Osteocyte (in vitro differentiated cells): ENCODE measurements around the gene M1AP. TPM values are rescaled to one million over a fixed set of nuclear protein-coding genes. Genes with fewer than 3 reads are reported as not detected.

ENCODE experiments used
- DNase-seq: peaks from one replicate; pipeline ENCODE4 v3.0.0; 2021; ENCODE audit warnings: mixed read lengths; ENCODE audit not compliant: unreplicated experiment; ENCODE audit errors: extremely low spot score
- H3K27ac Mint-ChIP-seq: one replicate; pipeline ENCODE4 v1.8.0; 2021; ENCODE audit warnings: mild to moderate bottlenecking, mixed read lengths; ENCODE audit not compliant: unreplicated experiment
- H3K27me3 Mint-ChIP-seq: one replicate; pipeline ENCODE4 v1.8.0; 2021; ENCODE audit warnings: mixed read lengths; ENCODE audit not compliant: unreplicated experiment
- H3K36me3 Mint-ChIP-seq: one replicate; pipeline ENCODE4 v1.8.0; 2021; ENCODE audit warnings: mixed read lengths; ENCODE audit not compliant: unreplicated experiment
- H3K4me1 Mint-ChIP-seq: one replicate; pipeline ENCODE4 v1.8.0; 2021; ENCODE audit warnings: mixed read lengths; ENCODE audit not compliant: unreplicated experiment
- H3K4me3 Mint-ChIP-seq: one replicate; pipeline ENCODE4 v1.8.0; 2021; ENCODE audit warnings: mild to moderate bottlenecking, moderate library complexity, mixed read lengths; ENCODE audit not compliant: unreplicated experiment
- H3K9me3 Mint-ChIP-seq: one replicate; pipeline ENCODE4 v1.8.0; 2021; ENCODE audit warnings: mixed read lengths; ENCODE audit not compliant: unreplicated experiment
- total RNA-seq: library from RNA; stranded (reverse); gene quantifications from 2 replicates; pipeline ENCODE4 v1.2.1, GENCODE V29; 2021
- TF ChIP-seq, protein P1 (sequence below): fragments of 200-600 bp; sonication (generic); IDR thresholded peaks from 2 replicates; pipeline ENCODE4 v1.5.0; 2021; ENCODE audit warnings: antibody characterized with exemption, mild to moderate bottlenecking, moderate library complexity

Gene M1AP
- total RNA-seq, 1 donor from 2014 or later = not detected

DNA sequence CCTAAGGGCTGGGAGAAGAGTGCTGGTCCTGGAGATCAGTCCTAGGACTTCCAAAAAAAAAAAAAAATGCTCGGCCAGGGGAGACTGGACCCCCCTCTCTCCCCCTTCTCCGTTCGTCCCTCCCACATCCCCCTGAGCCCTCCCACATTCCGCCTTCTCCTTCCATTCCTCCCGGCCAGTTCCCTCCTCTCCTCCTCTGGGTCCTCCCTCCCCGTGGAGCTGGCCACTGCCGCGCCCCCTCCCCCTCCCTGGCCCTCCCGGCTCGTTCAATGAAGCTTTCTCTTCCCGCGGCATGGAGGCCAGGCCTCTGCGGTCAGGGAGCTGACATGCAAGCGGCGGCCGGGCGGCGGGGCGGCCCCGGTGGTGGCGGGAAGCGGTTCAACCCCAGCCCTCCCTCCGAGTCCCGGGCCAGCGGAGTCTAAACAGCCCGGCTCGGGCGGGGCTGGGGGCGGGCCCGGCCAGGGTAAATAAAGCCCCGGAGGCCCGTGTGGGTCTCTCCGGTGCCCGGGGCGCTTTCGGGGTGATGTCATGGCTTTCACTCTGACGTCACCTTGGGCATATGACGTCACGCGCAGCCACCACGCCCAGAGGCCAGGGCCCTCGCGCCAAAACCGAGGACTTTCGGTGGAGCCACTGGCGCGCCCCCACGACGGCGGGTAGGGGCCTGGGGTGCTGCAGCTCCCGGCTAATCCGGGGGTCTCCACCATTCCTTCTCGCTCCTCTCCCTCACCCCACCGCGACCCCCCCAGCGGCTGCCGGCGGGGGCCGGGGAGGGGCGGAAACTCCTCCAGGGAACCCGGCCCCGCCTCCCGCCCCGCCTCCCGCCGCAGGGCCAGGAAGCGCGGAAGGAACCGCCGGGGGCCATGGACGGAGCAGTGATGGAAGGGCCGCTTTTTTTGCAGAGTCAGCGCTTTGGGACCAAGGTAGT is 94.0 kb downstream of the M1AP start, which contains the start of the genes DOK1 and LOXL3:
Gene DOK1, plus strand, starts transcription at position 829 of the 928 bp plus-strand sequence. Its CDS starts 35 bp downstream, at position 864.
Gene LOXL3, minus strand, starts transcription at position 51 of the 928 bp plus-strand sequence. CDS start 1,308 bp downstream, outside the sequence.
- no peaks in the 10 kb centered on the region for H3K9me3 Mint-ChIP-seq
- H3K4me3 Mint-ChIP-seq = peak within 1 kb of the TSS; percentile 91
- DNase-seq = peak; percentile 94
- peaks cover 9% of the 10 kb centered on the region for H3K36me3 Mint-ChIP-seq
- peaks cover 45% of the 10 kb centered on the region for H3K4me1 Mint-ChIP-seq
- H3K27me3 Mint-ChIP-seq = no peaks in the 10 kb centered on the region
- peak within 1 kb of the TSS; percentile 95 for H3K27ac Mint-ChIP-seq
- TF ChIP-seq, protein P1, sequence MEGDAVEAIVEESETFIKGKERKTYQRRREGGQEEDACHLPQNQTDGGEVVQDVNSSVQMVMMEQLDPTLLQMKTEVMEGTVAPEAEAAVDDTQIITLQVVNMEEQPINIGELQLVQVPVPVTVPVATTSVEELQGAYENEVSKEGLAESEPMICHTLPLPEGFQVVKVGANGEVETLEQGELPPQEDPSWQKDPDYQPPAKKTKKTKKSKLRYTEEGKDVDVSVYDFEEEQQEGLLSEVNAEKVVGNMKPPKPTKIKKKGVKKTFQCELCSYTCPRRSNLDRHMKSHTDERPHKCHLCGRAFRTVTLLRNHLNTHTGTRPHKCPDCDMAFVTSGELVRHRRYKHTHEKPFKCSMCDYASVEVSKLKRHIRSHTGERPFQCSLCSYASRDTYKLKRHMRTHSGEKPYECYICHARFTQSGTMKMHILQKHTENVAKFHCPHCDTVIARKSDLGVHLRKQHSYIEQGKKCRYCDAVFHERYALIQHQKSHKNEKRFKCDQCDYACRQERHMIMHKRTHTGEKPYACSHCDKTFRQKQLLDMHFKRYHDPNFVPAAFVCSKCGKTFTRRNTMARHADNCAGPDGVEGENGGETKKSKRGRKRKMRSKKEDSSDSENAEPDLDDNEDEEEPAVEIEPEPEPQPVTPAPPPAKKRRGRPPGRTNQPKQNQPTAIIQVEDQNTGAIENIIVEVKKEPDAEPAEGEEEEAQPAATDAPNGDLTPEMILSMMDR = no peak

DNA sequence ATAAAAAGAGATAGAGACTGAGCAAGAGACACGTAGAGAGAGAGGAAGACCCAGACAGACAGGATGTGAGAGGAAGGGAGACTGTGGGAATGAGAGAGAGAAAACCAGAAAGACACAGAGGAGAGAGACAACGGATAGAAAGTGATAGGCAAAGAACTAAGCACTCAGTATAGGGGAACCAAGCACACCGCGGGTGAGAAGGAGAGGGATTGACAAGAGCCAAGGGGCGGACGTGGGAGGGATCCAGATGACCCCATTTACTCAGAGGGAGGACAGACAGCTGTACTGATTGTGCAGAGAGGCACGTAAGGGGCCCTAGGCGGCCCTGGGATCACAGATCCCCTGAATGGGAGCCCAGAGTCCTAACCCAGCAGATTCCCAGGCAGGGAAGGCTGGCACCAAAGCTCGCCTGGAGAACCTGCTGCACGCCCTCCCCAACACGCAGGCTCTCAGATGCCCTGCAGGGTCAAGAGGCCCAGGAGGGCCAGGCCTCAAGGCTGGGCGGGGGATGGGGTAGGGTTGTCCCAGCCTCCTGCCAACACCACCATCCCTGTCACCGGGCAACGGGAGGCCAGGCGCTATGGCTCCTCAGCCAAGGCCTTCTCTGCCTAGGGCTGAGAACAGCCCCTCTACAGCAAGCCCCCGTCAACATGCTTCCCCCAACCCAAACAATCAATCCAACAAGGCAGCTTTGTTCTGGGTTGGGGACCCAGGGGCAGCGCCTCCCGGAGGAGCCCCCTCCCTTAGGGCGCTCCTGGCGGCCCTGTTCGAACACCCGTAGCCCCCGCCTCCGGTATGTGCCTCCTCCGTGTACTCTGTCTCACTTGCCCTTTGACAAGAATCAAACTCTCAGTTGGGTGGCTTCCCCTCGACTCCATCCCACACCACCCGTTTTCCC is 95.0 kb downstream of the M1AP start:
- Mint-ChIP-seq H3K9me3 (no peaks in the 10 kb centered on the region), H3K27ac (peak overlapping the region; percentile 95), H3K36me3 (peaks cover 9% of the 10 kb centered on the region), H3K27me3 (no peaks in the 10 kb centered on the region), H3K4me1 (peaks cover 49% of the 10 kb centered on the region), H3K4me3 (peak overlapping the region; percentile 91)
- DNase-seq = no peak
- TF ChIP-seq, protein P1 = no peak

DNA sequence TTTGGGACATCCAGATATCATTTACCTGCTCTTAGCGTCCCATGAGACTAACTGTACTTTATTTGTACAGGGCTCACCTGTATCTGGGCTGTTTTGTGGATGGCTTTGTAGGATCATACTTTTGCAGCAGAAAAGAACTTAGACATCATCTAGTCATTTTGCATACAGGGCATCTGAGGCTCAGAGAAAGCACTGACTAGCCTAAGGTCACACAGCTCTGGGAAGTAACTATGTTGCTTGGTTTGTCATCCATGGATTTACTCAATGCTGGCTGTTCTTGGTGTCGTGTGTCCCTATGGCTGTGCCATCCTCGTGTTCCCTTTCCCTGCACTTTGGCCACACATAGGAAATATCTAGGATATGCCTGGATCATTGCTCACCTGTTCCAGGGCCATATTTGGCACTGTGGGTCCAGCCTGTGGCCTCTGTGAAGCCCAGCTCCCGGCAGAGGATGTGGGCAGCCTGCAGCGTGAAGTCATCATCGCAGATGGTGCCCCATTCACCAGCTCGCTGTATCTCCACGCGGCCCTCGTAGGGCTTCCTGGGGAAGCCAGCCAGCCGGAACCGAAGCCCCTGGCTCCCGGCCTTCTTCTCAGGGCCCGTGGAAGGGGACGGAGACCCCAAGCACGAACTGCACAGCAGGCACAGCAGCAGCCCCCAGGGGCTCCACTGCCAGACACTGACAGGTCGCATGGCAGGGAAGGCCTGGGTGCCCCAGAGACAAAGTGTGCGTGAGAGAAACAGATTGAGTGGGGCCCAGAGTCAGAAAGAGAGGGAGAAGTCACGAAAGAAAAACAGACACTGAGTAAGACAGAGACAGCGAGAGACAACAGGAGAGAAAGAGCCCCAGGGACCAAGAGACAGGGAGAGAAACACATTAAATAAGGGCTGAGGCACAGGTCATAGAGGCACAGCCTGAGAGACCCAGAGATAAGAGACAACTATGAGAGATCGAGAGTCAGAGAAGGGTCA is 95.9 kb downstream of the M1AP start:
- DNase-seq = no peak
- peaks cover 54% of the 10 kb centered on the region for H3K4me1 Mint-ChIP-seq
- H3K27me3 Mint-ChIP-seq = no peaks in the 10 kb centered on the region
- peak overlapping the region; percentile 91 for H3K4me3 Mint-ChIP-seq
- TF ChIP-seq, protein P1 = no peak
- H3K9me3 Mint-ChIP-seq = no peaks in the 10 kb centered on the region
- H3K27ac Mint-ChIP-seq = peak overlapping the region; percentile 95
- H3K36me3 Mint-ChIP-seq = peaks cover 9% of the 10 kb centered on the region

DNA sequence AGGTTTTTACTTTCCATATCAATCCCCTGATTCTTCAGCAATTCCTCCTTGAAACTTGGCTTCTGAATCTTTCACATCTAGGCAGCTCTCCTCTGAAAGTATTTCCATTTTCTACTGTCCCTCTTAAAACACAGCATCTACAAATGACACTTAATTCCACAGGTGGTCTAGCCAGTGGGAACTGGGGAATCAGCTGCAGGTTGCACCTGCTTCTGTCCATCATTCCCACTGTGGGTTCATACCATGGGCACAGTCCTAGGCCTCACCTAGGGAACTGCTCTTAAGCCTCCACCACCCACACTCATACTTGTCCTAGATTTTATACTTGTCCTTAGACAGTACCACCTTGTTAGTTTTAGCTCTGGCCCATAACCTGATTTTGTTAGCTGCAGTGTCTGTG is 96.6 kb downstream of the M1AP start:
- DNase-seq = no peak
- TF ChIP-seq, protein P1 = no peak
- Mint-ChIP-seq H3K4me3 (peak overlapping the region; percentile 52), H3K27me3 (no peaks in the 10 kb centered on the region), H3K4me1 (peaks cover 54% of the 10 kb centered on the region), H3K9me3 (no peaks in the 10 kb centered on the region), H3K36me3 (peaks cover 9% of the 10 kb centered on the region), H3K27ac (peak overlapping the region; percentile 95)
